Gastrocnemius medialis (tissue), 4 donors: ENCODE measurements around the gene ZNF782.

Source experiments
- POLR2A ChIP-seq, 2 donors: fragments of 450-650 bp; IDR thresholded peaks; one replicate each; pipeline ENCODE4 v1.6.1; 2017; ENCODE audit warnings: antibody characterized with exemption in 2 of 2, mild to moderate bottlenecking in 2 of 2, moderate library complexity in 2 of 2
- TF ChIP-seq, protein P1 (sequence below), 5 experiments: fragments of 450-650 bp in 3 of 5; fragments of 200-600 bp in 2 of 5; sonication (generic) in 2 of 5; IDR thresholded peaks in 4 of 5; conservative IDR thresholded peaks in 1 of 5; 1 replicate in 4 of 5; 2 replicates in 1 of 5; pipeline ENCODE4 v1.5.1; 2016 to 2019; ENCODE audit warnings: antibody characterized with exemption in 5 of 5, mild to moderate bottlenecking in 3 of 5, moderate library complexity in 3 of 5

DNA sequence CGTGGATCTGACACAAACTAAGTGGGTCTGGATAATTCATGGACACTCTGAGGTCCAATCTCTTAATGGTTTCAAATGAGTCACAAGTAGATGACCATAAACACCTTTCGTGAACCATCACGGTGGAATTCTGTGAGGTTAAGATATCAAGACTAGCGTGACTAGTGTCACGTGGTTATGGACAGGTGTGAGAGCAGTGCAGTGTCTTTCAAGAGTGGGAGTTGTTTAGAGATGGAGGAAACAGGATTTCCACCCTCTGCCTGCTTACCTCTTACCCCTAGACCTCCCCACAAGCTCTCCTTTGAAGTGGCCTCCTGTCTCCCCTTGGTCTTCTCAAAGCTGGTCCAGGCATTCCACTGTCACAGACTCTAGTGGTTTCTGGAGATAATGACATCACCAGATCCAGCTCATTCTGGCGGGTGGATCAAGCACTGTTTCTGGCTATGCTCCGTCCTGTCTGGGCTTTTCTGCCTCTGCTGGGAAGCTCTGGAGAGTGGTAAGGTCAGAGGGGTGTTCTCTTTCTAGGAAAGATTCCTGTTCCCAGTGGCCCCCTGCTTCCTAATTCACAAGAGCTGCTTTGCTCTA is 20.0 kb upstream of the ZNF782 start:
- TF ChIP-seq, protein P1, sequence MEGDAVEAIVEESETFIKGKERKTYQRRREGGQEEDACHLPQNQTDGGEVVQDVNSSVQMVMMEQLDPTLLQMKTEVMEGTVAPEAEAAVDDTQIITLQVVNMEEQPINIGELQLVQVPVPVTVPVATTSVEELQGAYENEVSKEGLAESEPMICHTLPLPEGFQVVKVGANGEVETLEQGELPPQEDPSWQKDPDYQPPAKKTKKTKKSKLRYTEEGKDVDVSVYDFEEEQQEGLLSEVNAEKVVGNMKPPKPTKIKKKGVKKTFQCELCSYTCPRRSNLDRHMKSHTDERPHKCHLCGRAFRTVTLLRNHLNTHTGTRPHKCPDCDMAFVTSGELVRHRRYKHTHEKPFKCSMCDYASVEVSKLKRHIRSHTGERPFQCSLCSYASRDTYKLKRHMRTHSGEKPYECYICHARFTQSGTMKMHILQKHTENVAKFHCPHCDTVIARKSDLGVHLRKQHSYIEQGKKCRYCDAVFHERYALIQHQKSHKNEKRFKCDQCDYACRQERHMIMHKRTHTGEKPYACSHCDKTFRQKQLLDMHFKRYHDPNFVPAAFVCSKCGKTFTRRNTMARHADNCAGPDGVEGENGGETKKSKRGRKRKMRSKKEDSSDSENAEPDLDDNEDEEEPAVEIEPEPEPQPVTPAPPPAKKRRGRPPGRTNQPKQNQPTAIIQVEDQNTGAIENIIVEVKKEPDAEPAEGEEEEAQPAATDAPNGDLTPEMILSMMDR (IDR thresholded peaks at IDR 0.05 in 4 of 5, conservative IDR thresholded peaks at IDR 0.05 in 1 of 5): no peak
- TF ChIP-seq POLR2A (IDR thresholded peaks at IDR 0.05): no peak
